ENCODE results near the gene CTNNA1. TPM values are rescaled to one million over a fixed set of nuclear protein-coding genes. Genes with fewer than 3 reads are reported as not detected.

The CTNNA1 gene
- total and polyA plus RNA-seq, 2 of the 8 experiments (the other 6 are each of a cell fraction or from before 2014, with no cell fraction given), result 115 to 349 TPM

- TF ChIP-seq RNF2 (IDR thresholded peaks at IDR 0.05; ENCODE audit: borderline replicate concordance, low read depth, low read length, missing control alignments, poor library complexity, severe bottlenecking) (no peak), CREB1 (IDR thresholded peaks at IDR 0.05) (no peak), TCF12 (IDR thresholded peaks at IDR 0.05; ENCODE audit: low read depth, low read length) (no peak), SIX5 (IDR thresholded peaks at IDR 0.05; ENCODE audit: low read depth, low read length) (no peak), BACH1 (IDR thresholded peaks at IDR 0.05; ENCODE audit: low read length) (no peak)
These were observed 158.2 kb downstream of the CTNNA1 start (continued) for GRCh38 chr5:138911441-138911840.
